ENCODE data around the gene C14orf119. TPM values are rescaled to one million over a fixed set of nuclear protein-coding genes. Genes with fewer than 3 reads are reported as not detected.
A peak's percentile ranks its signal among the peaks of the same experiment; 100 is the strongest.

C14orf119 gene
- total RNA-seq, 1 experiment from 2014 or later: 46.8 TPM

GRCh38 chr14:23067847-23068788, 27.2 kb upstream of the C14orf119 start:
- ChIA-PET RAD21 (ENCODE audit: low non-redundant PET in 1 of 2, low total read pairs in 2 of 2, uncharacterized antibody in 2 of 2, unreplicated experiment in 2 of 2) (interaction anchor here (0.6 to 1.2 kb wide), 10 partner anchors 10 to 85 kb away, joined by 3 to 5 read pairs (median 3); partner anchors contain the start of genes ACIN1 (in 2 of the 2), C14orf119 (in 1 of the 2) and CDH24 (in 1 of the 2)), CTCF (interaction anchor here (0.7 to 1.8 kb wide), 42 partner anchors 9 to 511 kb away, joined by 3 to 64 read pairs (median 6); partner anchors contain the start of genes ACIN1, AJUBA, C14orf119 and CDH24), POLR2A (interaction anchor here (0.8 to 1.9 kb wide), 7 partner anchors 10 to 239 kb away, joined by 3 to 19 read pairs (median 5); partner anchors contain the start of genes ACIN1, BCL2L2 and C14orf119)
- Histone ChIP-seq H3K27ac (ENCODE audit: low read depth, low read length) (peak overlapping the region; percentile 11; the same call in 1 of the 2 replicates), H3K9me3 (ENCODE audit: control insufficient read depth in 1 of 2, insufficient read depth in 1 of 2, low read depth in 1 of 2, low read length in 2 of 2) (no peaks in the 10 kb centered on the region), H3K4me3 (replicated peaks in 1 of 2; ENCODE audit: low read depth in 1 of 2, low read length in 2 of 2) (no peak overlapping the region), H3K4me1 (ENCODE audit: control insufficient read depth in 1 of 2, insufficient read depth in 2 of 2, low read length in 2 of 2) (peaks cover 31 to 41% of the 10 kb centered on the region in 2 experiments), H3K27me3 (ENCODE audit: insufficient read depth, low read length) (no peaks in the 10 kb centered on the region), H3K4me2 (ENCODE audit: low read length) (peak overlapping the region; percentile 17), H4K20me1 (ENCODE audit: insufficient read depth) (no peaks in the 10 kb centered on the region), H3K36me3 (ENCODE audit: control insufficient read depth in 1 of 2, insufficient read depth in 2 of 2, low read length in 2 of 2) (peaks cover 41 to 61% of the 10 kb centered on the region in 2 experiments), H2AFZ (ENCODE audit: low read depth, low read length, poor library complexity, severe bottlenecking) (no peak overlapping the region), H3K9ac (ENCODE audit: low read length) (no peak overlapping the region), H3K79me2 (ENCODE audit: insufficient read depth, low read length) (peaks cover 66% of the 10 kb centered on the region), H3K9me2 (ENCODE audit: insufficient read depth) (no peaks in the 10 kb centered on the region)
- DNase-seq (ENCODE audit: low read depth, low spot score) (no peak), ATAC-seq (no peak)
- no TSS peak for BruUV-seq (replicated peaks)
- intact Hi-C loops (cut with micrococcal nuclease): loop anchor here (2.0 kb wide), 1 partner anchor 27 kb away; the partner anchor contains the start of genes ACIN1 and C14orf119
- TF ChIP-seq CEBPB (IDR thresholded peaks at IDR 0.05; ENCODE audit: low read depth) (no peak), POLR2A (IDR thresholded peaks at IDR 0.05; ENCODE audit: borderline replicate concordance, extremely low read depth, insufficient read depth, insufficient read length) (no peak), ELF1 (IDR thresholded peaks at IDR 0.05; ENCODE audit: borderline replicate concordance, low read depth) (no peak), EGR1 (IDR thresholded peaks at IDR 0.05; ENCODE audit: low read depth) (no peak), SIN3A (IDR thresholded peaks at IDR 0.05; ENCODE audit: low read depth) (no peak), YY1 (IDR thresholded peaks at IDR 0.05; ENCODE audit: extremely low read depth, insufficient replicate concordance, low read depth, low read length) (no peak), RAD21 (IDR thresholded peaks at IDR 0.05; ENCODE audit: low read depth) (no peak), SP1 (IDR thresholded peaks at IDR 0.05; ENCODE audit: low read depth) (no peak), ZNF274 (IDR thresholded peaks at IDR 0.05; ENCODE audit: low read depth, low read length) (no peak), EZH2phosphoT487 (IDR thresholded peaks at IDR 0.05; ENCODE audit: borderline replicate concordance) (no peak), SRF (IDR thresholded peaks at IDR 0.05; ENCODE audit: low read depth) (no peak)

Data from HCT116 (cell line).